ENCODE data around the gene TBX4.

DNA sequence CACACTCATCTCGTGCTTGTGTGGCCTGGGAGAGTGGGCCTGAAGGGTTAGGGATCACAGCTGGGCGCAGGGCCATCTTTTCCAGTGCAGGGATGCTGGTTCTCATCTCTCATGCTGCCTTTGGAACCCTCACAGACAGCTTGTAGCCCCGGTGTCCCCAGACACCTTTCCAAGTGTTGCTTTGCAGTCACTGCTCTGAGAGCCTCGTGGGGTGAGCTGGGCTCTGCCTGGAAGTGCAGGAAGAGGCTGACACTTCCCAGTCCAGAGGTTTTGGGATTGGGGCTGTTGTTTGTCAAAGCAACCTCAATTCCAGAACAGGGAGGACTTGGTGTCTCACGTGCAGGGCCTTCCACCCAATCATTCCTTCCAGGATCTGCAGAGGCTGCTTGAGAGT lies 28.2 kb downstream of the TBX4 start:
- TF ChIP-seq, protein P1, sequence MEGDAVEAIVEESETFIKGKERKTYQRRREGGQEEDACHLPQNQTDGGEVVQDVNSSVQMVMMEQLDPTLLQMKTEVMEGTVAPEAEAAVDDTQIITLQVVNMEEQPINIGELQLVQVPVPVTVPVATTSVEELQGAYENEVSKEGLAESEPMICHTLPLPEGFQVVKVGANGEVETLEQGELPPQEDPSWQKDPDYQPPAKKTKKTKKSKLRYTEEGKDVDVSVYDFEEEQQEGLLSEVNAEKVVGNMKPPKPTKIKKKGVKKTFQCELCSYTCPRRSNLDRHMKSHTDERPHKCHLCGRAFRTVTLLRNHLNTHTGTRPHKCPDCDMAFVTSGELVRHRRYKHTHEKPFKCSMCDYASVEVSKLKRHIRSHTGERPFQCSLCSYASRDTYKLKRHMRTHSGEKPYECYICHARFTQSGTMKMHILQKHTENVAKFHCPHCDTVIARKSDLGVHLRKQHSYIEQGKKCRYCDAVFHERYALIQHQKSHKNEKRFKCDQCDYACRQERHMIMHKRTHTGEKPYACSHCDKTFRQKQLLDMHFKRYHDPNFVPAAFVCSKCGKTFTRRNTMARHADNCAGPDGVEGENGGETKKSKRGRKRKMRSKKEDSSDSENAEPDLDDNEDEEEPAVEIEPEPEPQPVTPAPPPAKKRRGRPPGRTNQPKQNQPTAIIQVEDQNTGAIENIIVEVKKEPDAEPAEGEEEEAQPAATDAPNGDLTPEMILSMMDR (IDR thresholded peaks at IDR 0.05) = no peak
- TF ChIP-seq POLR2A (IDR thresholded peaks at IDR 0.05) = no peak

Data from thyroid gland (tissue), 4 donors.